GM19467 (cell line): ENCODE results near the gene SETDB1.

ENCODE experiments used
- ATAC-seq: cut with Tn5 transposase; IDR thresholded peaks from one replicate; pipeline ENCODE4 v1.9.1; 2021; ENCODE audit warnings: mild to moderate bottlenecking, moderate library complexity; ENCODE audit not compliant: unreplicated experiment

Gene SETDB1

DNA sequence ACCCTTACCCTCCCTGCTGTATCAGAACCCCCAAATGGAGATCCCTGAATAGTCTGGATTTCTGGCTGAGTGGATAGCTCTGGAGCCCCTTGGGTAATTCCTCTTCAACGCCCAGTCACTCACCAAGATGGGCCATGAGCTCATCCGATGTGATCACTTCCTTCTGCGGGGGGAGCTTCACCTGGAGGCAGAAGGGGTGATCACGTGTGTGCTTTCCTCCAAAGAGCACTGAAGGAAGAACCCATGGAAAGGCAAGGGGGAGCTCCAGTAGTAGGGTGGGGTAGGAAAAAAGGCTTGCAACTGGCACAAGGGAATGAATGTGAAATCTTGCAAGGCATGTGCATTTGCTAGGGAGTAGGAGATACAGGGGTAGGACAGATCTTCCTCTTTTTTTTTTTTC lies 75.4 kb downstream of the SETDB1 start:
- no peak for ATAC-seq

DNA sequence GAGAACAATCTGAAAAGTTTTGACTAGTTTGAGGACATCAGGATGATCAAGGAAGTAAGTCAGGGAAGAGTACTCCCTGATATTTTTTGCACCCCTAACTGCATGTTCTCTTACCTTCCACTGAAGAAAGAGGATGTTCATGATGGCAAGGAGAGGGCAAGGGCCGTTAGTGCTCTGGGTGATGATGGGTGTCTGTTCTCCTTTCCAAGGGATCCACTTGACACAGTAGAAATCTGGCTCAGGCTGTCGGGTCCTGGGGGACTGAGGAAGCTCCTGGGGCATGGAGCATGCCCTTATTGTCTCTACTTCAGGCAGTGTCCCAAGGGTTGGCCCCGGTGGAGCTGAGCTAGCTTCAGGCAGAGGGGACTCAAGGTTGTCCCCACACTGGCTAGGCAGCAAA lies 75.9 kb downstream of the SETDB1 start:
- ATAC-seq = no peak

DNA sequence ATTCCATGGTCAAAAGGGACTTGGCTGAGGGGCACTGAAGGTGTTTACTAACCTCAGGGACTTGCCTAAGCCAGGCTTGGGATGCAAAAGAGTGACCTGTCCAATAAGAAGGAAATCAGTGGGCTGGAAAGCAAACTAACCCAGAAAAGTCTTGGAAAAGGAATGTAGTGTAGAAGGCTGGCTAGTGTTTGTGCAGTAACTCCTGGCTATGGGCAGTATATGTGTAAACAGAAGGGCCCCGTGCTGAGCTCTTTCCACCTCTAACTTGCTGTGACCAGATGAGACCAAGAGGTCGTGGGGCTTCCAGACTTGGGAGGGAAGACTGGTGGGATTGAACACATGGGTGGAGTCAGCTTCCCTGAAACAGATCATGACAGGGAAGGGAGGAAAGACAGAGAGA lies 76.4 kb downstream of the SETDB1 start:
- ATAC-seq = no peak

DNA sequence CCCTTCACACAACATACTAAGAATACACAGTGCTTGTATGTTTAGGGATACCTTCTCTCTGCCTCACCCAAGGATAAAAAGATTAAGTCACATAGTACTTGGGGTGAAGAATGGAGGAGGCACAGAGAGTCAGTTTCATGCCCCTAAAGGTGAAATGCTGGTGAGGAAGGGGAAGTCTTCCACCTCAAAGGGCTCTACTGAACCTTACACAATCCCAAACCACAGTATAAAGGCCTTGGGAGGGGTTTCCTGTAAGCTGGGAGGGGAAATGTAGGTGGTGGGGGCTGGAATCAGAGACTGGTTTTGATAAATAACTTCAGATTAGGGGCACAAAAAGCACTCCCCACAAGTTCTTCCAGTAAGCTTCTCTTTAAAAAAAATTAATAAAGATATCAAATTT lies 77.0 kb downstream of the SETDB1 start:
- ATAC-seq = no peak

DNA sequence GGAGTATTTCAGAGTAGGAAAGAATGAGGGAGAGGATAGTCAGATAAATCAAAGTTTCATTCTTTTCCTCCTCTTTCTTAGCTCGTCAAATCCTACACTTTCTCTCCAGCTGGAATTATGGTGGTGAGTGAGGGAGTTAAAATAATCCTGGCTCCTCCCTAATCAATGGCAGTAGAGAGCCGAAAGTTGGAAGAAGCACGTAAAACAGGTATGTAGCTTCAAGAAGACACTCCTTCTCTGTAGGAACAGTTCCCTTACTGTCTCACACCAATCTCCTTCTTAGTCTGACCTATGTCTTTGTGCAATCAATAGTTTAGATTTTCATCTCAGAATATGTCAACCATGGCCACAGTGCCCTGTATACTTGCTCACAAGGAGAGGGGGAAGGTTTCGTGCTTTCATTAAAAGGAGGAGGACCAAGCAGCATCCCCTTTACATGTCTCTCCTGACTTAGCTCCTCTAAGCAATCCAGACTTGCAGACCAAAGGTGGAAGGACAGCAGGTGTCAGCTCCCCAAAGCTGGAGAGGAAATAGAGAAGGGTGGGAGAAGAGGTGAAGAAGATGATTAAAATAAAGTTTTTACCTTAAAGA lies 79.7 kb downstream of the SETDB1 start:
- ATAC-seq = no peak

DNA sequence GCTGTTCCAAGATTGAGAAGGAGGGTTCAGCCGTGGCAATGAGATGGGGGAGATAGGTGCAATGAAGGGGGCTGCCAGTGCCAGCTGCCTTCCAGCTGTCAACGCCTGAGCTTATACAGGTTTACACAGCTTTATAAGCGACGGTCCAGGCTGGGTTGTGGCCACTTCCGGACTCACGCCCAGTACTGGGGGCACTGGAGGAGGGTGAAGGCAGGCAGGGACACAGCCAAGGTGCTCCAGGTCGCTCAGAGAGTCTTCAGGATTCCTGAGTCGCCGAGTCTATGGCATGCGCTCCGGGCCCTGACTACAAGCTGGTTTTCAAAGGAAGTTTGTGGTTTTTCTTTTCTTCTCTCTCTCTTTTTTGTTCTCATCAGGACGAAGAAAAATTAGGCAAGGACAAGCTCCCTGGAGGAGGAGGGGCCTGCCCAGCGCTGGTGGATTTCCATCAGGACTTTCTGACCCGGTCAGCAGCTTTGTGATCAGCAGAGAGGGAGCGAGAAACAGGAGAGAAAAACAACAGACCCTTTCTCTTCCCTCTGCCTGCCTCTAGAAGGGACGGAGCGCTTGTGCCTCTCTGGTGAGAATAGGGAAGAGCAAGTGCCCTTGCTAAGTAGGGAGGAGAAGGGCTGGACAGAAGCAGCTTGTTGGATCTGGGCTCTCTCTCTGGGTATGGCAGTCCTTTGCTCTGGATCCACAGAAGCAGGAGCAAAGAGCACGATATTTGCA lies 80.3 kb downstream of the SETDB1 start, which contains the start of gene MINDY1:
TSS of gene MINDY1 (minus strand) at position 576 of the 726 bp plus-strand sequence. CDS start 4,285 bp downstream, outside the sequence.
- ATAC-seq = peak; percentile 37

DNA sequence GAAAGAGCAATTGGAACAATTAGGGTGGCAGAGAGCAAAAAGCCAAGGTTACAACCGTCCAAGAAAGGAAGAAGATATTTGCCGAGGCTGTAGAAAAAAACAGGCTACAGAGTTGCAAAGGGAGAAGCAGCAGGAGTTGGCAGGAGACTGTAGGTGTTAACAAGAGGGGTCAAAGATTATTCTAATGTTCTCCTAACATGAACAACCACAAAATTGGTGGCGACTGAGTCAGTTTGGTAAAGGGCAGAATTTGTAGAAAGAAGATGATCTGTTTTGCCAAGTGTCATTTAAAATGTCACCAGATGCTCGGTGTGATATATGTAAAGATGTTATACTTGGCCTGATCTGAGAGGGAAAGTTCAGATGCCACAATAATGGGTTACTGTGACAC lies 81.7 kb downstream of the SETDB1 start:
- no peak for ATAC-seq

DNA sequence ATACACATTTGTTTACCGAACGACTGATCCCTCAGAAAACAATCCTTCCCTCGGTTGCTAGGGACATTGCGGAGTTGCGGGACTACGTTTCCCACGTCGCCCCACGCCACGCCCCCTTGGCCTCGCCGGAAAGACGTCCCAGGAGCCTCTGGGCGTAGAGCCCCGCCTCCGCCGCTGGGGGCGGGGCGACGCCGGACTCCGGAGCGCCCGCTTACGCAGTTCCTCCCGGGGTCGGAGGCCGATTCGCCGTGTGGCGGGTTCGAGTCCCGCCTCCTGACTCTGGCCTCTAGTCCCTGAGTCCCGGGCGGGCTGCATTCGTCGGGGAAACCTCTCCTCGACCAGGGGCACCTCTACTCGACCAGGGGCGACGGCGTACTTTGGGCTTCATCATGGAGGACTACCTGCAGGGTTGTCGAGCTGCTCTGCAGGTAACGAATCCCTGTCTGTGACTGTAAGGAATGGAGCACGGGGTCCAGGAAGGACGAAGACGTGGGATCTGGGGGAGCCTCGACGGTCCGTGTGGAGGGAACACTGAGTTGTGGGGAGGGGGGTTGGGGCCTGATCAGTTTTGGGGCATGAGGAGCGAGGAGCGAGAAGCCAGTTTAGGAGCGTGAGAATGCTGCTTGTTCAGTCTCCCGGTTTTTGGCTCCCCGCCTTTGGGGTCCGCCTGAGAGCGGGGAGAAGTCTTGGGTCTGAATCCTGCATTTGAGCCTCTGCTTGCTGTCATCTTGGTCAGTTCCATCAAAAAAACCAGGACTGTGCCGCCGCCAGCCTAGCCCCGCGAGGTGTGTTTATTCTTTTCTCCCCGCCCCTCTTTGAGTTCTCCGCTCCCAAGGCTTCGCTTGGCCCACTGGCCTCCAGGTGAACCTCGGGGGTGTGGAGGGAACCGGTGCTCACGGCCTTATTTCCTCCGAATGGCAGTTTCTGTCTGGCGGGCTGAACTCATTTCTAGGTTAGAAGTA lies 82.4 kb downstream of the SETDB1 start, which contains the start of gene PRUNE1:
TSS of gene PRUNE1 (plus strand) at position 206 of the 962 bp plus-strand sequence. CDS start at position 390, 184 bp downstream.
- ATAC-seq = peak; percentile 63

DNA sequence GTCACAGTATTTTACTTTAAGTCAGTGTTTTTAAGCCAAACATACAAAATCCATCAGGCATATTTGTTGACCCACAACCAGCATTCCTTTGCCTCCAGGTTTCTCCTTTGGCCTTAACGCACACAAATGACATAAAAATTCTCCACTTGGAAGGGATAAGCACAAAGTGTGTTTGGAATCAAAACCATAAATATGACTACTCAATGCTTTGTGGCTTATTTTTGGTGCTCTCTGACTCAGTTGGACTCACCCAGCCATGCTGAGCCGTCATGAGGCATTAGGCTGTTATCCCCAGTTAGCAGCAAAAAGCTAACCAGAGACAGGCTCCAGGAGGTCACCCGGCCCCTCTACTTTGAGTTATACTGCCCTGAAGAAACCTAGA lies 83.0 kb downstream of the SETDB1 start:
- no peak for ATAC-seq

DNA sequence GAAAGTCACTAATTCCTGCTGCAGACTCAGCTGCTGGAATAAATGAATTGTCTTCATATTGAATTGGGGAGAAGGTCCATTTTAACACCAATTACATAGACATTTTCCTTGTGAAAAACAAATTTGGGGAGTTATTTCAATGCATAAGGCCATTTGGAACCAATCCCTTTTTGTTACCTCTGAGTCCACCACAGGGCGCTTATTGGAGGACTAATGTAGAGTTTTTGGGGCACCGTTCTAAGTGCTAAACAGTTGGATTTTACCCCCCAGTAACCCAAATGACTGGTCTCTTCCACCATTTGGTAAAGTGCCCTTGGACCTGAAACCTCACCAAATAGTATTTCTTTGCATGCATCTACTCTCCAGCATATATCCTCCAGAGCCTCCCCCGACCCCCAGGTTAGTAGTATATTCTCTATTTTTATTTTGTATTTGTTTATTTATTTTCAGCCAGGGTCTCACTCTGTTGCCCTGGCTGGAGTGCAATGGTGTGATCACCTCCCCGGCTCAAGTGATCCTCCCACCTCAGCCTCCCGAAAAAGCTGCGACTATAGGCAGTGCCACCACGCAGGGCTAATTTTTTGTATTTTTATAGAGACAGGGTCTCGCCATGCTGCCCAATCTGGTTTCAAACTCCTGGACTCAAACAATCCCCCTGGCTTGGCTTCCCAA lies 83.6 kb downstream of the SETDB1 start:
- ATAC-seq = no peak

DNA sequence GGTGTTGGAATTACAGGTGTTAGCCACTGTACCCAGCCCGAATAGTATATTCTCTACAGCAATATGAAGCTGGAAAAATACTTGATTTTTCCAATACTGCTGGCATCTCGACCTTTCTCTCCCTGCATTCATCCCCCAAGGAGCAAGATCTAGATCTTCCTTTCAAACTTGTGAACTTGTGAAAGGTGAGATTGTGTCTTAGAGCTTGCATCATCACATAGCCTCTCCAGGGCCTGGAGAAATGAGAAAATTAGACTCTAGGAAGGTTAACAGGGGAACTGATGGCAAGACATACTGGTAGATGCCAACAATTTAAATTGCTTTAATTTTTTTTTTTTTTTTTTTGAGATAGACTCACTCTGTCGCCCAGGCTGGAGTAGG lies 84.2 kb downstream of the SETDB1 start:
- ATAC-seq = no peak

DNA sequence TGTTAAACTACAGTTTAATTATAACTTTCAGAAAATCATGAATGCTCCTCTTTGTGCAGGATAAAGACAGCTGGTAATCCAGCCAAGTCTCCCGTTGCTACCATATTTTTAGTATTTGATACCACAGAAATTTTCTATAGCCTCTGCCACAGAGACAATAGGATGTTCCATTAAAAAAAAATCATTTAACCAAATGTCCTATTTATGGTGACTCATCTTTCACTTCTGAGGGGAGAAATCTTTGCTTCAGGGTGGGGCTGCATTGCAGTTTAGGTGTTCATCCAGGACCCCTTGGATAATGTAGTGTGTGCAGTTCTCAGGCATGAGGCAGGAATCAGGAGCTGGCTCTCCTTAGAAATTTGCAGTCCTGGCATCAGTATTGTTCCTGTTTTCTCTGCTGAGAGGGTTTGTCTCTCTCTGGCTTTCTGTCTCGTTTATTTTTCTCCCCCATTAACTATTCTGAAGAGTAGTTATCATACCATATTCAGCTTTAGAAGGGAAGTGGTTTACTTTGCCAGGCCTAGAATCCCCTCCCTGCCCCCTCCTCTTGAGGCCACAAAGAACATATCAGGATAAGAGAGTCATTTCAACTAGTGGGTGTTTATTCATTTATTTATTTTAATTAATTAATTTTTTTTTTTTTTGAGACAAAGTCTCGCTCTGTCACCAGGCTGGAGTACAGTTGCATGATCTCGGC lies 85.1 kb downstream of the SETDB1 start:
- no peak for ATAC-seq

DNA sequence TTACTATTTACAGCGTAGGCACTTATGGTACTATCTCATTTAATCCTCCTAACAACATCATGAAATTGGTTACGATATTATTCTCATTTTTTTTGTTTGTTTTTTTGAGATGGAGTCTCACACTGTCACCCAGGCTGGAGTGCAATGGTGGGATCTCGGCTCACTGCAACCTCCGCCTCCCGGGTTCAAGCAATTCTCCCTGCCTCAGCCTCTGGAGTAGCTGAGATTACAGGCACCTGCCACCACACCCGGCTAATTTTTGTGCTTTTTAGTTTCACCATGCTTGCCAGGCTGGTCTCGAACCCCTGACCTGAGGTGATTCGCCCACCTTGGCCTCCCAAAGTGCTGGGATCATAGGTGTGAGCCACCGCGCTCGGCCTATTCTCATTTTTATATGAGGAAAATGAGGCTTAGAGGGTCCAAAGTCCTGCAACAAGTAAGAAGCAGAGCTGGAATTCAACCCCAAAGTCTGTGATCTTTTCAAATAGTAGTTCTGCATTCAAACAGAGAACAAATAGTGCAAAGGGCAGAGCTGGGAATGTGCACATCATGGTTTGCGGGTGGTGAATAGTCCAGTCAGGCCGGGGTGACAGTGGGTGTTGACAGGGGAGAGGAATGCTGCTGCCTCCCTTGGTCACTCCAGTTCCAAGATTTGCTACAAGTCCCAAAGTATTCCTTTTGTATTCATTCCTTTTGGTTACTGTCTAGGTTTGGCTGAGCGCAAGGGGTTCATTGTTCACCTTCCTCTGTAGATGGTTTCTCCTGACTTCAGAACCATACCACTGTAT lies 86.7 kb downstream of the SETDB1 start:
- ATAC-seq = no peak

DNA sequence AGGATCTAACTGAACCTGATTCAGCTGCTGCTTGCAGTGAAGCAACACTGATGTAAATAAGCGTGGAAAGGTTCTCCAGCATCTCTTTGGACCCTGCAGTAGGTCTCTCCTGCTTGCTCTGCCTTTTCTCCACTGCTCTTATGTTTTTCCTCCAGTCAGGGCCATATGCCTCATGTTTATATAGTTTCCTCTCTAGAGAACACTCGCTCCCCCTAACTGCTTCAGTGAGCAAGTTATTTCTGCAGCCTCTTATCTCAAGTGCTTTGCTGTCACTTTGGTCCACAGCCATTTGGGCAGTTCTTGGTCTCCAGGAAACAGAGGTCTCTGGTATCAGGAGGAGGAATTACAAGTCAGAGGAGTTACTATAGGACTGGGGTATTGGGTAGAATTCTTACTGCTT lies 87.4 kb downstream of the SETDB1 start:
- no peak for ATAC-seq
